ENCODE data around the gene C14orf93. TPM values are rescaled to one million over a fixed set of nuclear protein-coding genes. Genes with fewer than 3 reads are reported as not detected.

The C14orf93 gene
- total and polyA plus RNA-seq, 9 of the 15 experiments (the other 6 are each of a cell fraction or from before 2014, with no cell fraction given), result 2.2 to 22.4 (median 16.1) TPM

DNA sequence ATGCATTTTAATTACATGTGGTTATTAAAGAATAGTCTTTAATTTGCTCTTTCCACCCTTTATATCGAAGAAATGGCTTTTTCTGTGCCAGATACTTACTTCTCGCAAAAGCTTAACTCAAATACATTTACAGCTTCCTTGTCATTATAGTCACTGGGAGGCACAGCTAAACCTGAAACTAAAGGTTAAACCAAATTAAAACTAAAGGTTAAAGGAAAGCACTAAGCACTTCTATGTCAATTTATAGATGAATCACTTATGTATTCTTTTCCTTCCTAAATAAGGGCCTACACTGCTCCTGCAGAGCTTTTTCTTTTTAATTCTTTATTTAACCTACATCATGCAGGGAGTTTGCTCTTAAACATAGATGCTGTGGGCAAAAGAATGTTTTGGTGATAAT lies 9.1 kb downstream of the C14orf93 start (continued):
- TF ChIP-seq, protein P1, sequence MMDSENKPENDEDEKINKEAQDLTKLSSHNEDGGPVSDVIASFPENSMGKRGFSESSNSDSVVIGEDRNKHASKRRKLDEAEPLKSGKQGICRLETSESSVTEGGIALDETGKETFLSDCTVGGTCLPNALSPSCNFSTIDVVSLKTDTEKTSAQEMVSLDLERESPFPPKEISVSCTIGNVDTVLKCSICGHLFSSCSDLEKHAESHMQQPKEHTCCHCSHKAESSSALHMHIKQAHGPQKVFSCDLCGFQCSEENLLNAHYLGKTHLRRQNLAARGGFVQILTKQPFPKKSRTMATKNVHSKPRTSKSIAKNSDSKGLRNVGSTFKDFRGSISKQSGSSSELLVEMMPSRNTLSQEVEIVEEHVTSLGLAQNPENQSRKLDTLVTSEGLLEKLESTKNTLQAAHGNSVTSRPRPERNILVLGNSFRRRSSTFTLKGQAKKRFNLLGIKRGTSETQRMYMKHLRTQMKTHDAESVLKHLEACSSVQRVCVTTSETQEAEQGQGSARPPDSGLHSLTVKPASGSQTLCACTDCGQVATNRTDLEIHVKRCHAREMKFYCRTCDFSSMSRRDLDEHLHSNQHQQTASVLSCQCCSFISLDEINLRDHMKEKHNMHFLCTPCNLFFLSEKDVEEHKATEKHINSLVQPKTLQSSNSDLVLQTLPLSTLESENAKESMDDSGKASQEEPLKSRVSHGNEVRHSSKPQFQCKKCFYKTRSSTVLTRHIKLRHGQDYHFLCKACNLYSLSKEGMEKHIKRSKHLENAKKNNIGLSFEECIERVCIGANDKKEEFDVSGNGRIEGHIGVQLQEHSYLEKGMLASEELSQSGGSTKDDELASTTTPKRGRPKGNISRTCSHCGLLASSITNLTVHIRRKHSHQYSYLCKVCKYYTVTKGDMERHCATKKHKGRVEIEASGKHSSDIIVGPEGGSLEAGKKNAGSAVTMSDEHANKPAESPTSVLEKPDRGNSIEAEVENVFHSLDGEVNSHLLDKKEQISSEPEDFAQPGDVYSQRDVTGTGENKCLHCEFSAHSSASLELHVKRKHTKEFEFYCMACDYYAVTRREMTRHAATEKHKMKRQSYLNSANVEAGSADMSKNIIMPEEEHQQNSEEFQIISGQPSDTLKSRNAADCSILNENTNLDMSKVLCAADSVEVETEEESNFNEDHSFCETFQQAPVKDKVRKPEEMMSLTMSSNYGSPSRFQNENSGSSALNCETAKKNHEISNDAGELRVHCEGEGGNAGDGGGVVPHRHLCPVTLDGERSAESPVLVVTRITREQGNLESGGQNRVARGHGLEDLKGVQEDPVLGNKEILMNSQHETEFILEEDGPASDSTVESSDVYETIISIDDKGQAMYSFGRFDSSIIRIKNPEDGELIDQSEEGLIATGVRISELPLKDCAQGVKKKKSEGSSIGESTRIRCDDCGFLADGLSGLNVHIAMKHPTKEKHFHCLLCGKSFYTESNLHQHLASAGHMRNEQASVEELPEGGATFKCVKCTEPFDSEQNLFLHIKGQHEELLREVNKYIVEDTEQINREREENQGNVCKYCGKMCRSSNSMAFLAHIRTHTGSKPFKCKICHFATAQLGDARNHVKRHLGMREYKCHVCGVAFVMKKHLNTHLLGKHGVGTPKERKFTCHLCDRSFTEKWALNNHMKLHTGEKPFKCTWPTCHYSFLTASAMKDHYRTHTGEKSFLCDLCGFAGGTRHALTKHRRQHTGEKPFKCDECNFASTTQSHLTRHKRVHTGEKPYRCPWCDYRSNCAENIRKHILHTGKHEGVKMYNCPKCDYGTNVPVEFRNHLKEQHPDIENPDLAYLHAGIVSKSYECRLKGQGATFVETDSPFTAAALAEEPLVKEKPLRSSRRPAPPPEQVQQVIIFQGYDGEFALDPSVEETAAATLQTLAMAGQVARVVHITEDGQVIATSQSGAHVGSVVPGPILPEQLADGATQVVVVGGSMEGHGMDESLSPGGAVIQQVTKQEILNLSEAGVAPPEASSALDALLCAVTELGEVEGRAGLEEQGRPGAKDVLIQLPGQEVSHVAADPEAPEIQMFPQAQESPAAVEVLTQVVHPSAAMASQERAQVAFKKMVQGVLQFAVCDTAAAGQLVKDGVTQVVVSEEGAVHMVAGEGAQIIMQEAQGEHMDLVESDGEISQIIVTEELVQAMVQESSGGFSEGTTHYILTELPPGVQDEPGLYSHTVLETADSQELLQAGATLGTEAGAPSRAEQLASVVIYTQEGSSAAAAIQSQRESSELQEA (IDR thresholded peaks at IDR 0.05; ENCODE audit: low read depth), result no peak
- no peak for TF ChIP-seq HNRNPL (IDR thresholded peaks at IDR 0.05; ENCODE audit: low read depth, low read length)
